ENCODE measurements around the gene SLC6A19.

SLC6A19 gene

DNA sequence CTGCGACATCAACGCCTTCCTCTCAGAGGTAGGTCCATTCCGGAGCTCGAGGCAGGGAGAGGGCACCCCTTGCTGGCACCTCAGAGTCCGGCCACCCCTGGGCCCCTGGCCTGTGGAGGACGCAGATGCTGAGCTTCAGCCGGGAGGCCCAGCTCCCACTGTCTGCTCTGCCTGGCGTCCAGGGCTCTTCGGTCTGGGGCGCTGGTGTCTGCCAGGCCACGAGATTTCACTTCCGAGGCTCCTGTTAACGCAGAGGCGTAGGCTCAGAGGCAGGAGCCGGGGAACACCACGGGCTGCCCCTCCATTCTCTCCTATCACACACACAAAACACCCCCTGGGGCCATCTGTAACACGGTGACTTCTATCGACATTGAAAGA, 15.5 kb downstream of the SLC6A19 start:
- Histone ChIP-seq H3K79me2 (ENCODE audit: control insufficient read depth, insufficient read depth, low read length) (no peaks in the 10 kb centered on the region), H3K4me1 (ENCODE audit: control insufficient read depth, low read depth, low read length) (no peaks in the 10 kb centered on the region), H3K18ac (ENCODE audit: low read length) (no peak overlapping the region), H4K8ac (ENCODE audit: low read depth, low read length) (no peak overlapping the region), H3K9ac (ENCODE audit: low read length) (no peak overlapping the region), H3K56ac (ENCODE audit: low read length) (no peak overlapping the region), H3K4ac (ENCODE audit: low read depth, low read length) (no peak overlapping the region), H2AK5ac (ENCODE audit: low read length) (no peak overlapping the region), H3K4me2 (ENCODE audit: low read length) (no peak overlapping the region), H2BK5ac (ENCODE audit: low read length) (no peak overlapping the region), H3K27ac (ENCODE audit: low read depth, low read length) (no peak overlapping the region), H3K36me3 (ENCODE audit: control insufficient read depth, insufficient read depth, low read length) (no peaks in the 10 kb centered on the region), H4K5ac (ENCODE audit: low read length) (no peak overlapping the region), H3K27me3 (ENCODE audit: insufficient read depth, low read length, poor library complexity) (no peaks in the 10 kb centered on the region), H2BK15ac (replicated peaks; ENCODE audit: low read depth) (no peak overlapping the region), H3K79me1 (ENCODE audit: low read length) (no peaks in the 10 kb centered on the region), H3K23ac (ENCODE audit: low read length) (no peak overlapping the region), H2BK120ac (ENCODE audit: low read depth, low read length) (no peak overlapping the region), H3K4me3 (ENCODE audit: low read length) (no peak overlapping the region)
- no peak for DNase-seq
- no CpG with 5 or more reads among the region's 18 CpGs for WGBS (ENCODE audit: extremely low coverage, insufficient coverage, low lambda C conversion rate)

- Histone ChIP-seq H3K4me3 (ENCODE audit: low read length) (no peak overlapping the region), H3K36me3 (ENCODE audit: control insufficient read depth, insufficient read depth, low read length) (no peaks in the 10 kb centered on the region), H3K56ac (ENCODE audit: low read length) (no peak overlapping the region), H3K27me3 (ENCODE audit: insufficient read depth, low read length, poor library complexity) (no peaks in the 10 kb centered on the region), H2AK5ac (ENCODE audit: low read length) (no peak overlapping the region), H2BK5ac (ENCODE audit: low read length) (no peak overlapping the region), H3K18ac (ENCODE audit: low read length) (no peak overlapping the region), H2BK15ac (replicated peaks; ENCODE audit: low read depth) (no peak overlapping the region), H3K4ac (ENCODE audit: low read depth, low read length) (no peak overlapping the region), H3K23ac (ENCODE audit: low read length) (no peak overlapping the region), H4K8ac (ENCODE audit: low read depth, low read length) (no peak overlapping the region), H4K5ac (ENCODE audit: low read length) (no peak overlapping the region), H3K79me2 (ENCODE audit: control insufficient read depth, insufficient read depth, low read length) (no peaks in the 10 kb centered on the region), H3K4me1 (ENCODE audit: control insufficient read depth, low read depth, low read length) (no peaks in the 10 kb centered on the region), H3K27ac (ENCODE audit: low read depth, low read length) (no peak overlapping the region), H3K4me2 (ENCODE audit: low read length) (no peak overlapping the region), H3K9ac (ENCODE audit: low read length) (no peak overlapping the region), H3K79me1 (ENCODE audit: low read length) (no peaks in the 10 kb centered on the region), H2BK120ac (ENCODE audit: low read depth, low read length) (no peak overlapping the region)
- WGBS (ENCODE audit: extremely low coverage, insufficient coverage, low lambda C conversion rate), result no CpG with 5 or more reads among the region's 24 CpGs
- peak; percentile 33 for DNase-seq
These were observed 16.3 kb downstream of the SLC6A19 start for GRCh38 chr5:1217596-1218206.

DNA sequence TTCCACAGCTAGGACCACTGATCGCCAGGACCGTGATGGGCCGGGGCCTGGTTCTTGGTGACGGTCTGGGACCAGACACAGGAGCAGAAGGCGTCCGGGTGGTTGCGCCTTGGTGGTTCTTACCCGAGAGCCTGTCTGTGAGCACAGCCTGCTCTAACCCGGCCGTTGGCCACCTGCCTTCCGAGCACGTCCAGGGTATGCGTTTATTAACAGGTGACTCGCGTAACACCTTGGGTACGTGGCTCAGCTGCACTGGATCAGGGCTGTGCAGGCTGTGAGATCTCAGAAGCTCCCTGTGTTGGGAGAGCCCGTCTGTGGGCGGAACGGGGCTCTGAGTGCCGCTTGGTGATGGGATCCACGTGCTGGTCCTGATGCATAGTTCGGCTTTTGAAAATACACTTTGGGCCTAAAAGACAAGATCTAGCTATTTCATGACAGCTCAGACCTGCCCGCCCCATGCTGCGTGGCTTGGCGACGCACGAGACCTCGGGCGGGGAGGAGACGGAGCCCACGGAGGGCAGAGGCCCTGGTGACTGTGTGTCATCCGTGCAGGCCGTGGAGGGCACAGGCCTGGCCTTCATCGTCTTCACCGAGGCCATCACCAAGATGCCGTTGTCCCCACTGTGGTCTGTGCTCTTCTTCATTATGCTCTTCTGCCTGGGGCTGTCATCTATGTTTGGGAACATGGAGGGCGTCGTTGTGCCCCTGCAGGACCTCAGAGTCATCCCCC, 17.1 kb downstream of the SLC6A19 start:
- WGBS (ENCODE audit: extremely low coverage, insufficient coverage, low lambda C conversion rate), result no CpG with 5 or more reads among the region's 38 CpGs
- no peak overlapping the region for H2BK120ac ChIP-seq (ENCODE audit: low read depth, low read length)
- no peak for DNase-seq
- H3K4me1 ChIP-seq (ENCODE audit: control insufficient read depth, low read depth, low read length), result no peaks in the 10 kb centered on the region
- H3K79me2 ChIP-seq (ENCODE audit: control insufficient read depth, insufficient read depth, low read length), result no peaks in the 10 kb centered on the region
- no peaks in the 10 kb centered on the region for H3K36me3 ChIP-seq (ENCODE audit: control insufficient read depth, insufficient read depth, low read length)
- no peak overlapping the region for H3K4me2 ChIP-seq (ENCODE audit: low read length)
- H3K4me3 ChIP-seq (ENCODE audit: low read length), result no peak overlapping the region
- H3K23ac ChIP-seq (ENCODE audit: low read length), result no peak overlapping the region
- no peak overlapping the region for H2AK5ac ChIP-seq (ENCODE audit: low read length)
- no peak overlapping the region for H3K18ac ChIP-seq (ENCODE audit: low read length)
- no peak overlapping the region for H3K56ac ChIP-seq (ENCODE audit: low read length)
- H4K8ac ChIP-seq (ENCODE audit: low read depth, low read length), result no peak overlapping the region
- H4K5ac ChIP-seq (ENCODE audit: low read length), result no peak overlapping the region
- no peaks in the 10 kb centered on the region for H3K79me1 ChIP-seq (ENCODE audit: low read length)
- no peak overlapping the region for H3K4ac ChIP-seq (ENCODE audit: low read depth, low read length)
- no peak overlapping the region for H3K27ac ChIP-seq (ENCODE audit: low read depth, low read length)
- no peak overlapping the region for H2BK15ac ChIP-seq (replicated peaks; ENCODE audit: low read depth)
- no peaks in the 10 kb centered on the region for H3K27me3 ChIP-seq (ENCODE audit: insufficient read depth, low read length, poor library complexity)
- H3K9ac ChIP-seq (ENCODE audit: low read length), result no peak overlapping the region
- no peak overlapping the region for H2BK5ac ChIP-seq (ENCODE audit: low read length)

DNA sequence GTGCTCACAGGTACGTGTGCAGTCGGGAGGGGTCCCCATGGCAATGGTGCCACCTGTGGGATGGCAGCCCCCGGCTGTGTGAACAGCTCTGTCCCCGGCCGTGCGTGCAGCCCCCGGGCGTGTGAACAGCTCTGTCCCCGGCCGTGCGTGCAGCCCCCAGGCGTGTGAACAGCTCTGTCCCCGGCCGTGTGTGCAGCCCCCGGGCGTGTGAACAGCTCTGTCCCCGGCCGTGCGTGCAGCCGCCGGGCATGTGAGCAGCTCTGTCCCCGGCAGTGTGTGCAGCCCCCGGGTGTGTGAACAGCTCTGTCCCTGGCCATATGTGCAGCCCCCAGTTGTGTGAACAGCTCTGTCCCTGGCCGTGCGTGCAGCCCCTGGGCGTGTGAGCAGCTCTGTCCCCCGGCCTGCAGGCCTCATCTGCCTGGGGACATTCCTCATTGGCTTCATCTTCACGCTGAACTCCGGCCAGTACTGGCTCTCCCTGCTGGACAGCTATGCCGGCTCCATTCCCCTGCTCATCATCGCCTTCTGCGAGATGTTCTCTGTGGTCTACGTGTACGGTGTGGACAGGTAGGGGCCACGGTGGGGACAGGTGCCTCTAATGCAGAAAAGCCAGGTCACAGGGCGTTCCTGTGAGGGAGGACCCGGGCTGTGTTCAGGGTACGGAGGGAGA, 17.8 kb downstream of the SLC6A19 start:
- no peak overlapping the region for H4K5ac ChIP-seq (ENCODE audit: low read length)
- WGBS (ENCODE audit: extremely low coverage, insufficient coverage, low lambda C conversion rate), result no CpG with 5 or more reads among the region's 38 CpGs
- no peak overlapping the region for H3K27ac ChIP-seq (ENCODE audit: low read depth, low read length)
- H4K8ac ChIP-seq (ENCODE audit: low read depth, low read length), result no peak overlapping the region
- H3K36me3 ChIP-seq (ENCODE audit: control insufficient read depth, insufficient read depth, low read length), result no peaks in the 10 kb centered on the region
- no peak overlapping the region for H3K4me3 ChIP-seq (ENCODE audit: low read length)
- H3K23ac ChIP-seq (ENCODE audit: low read length), result no peak overlapping the region
- no peak for DNase-seq
- H3K79me1 ChIP-seq (ENCODE audit: low read length), result no peaks in the 10 kb centered on the region
- H3K56ac ChIP-seq (ENCODE audit: low read length), result no peak overlapping the region
- no peak overlapping the region for H3K4ac ChIP-seq (ENCODE audit: low read depth, low read length)
- no peak overlapping the region for H2AK5ac ChIP-seq (ENCODE audit: low read length)
- H3K4me2 ChIP-seq (ENCODE audit: low read length), result no peak overlapping the region
- no peak overlapping the region for H2BK120ac ChIP-seq (ENCODE audit: low read depth, low read length)
- no peak overlapping the region for H3K9ac ChIP-seq (ENCODE audit: low read length)
- H3K4me1 ChIP-seq (ENCODE audit: control insufficient read depth, low read depth, low read length), result no peaks in the 10 kb centered on the region
- H3K18ac ChIP-seq (ENCODE audit: low read length), result no peak overlapping the region
- no peaks in the 10 kb centered on the region for H3K27me3 ChIP-seq (ENCODE audit: insufficient read depth, low read length, poor library complexity)
- H2BK15ac ChIP-seq (replicated peaks; ENCODE audit: low read depth), result no peak overlapping the region
- no peak overlapping the region for H2BK5ac ChIP-seq (ENCODE audit: low read length)
- no peaks in the 10 kb centered on the region for H3K79me2 ChIP-seq (ENCODE audit: control insufficient read depth, insufficient read depth, low read length)

GRCh38 chr5:1219768-1220100, 18.3 kb downstream of the SLC6A19 start:
- no peaks in the 10 kb centered on the region for H3K79me2 ChIP-seq (ENCODE audit: control insufficient read depth, insufficient read depth, low read length)
- no peaks in the 10 kb centered on the region for H3K4me1 ChIP-seq (ENCODE audit: control insufficient read depth, low read depth, low read length)
- no peaks in the 10 kb centered on the region for H3K27me3 ChIP-seq (ENCODE audit: insufficient read depth, low read length, poor library complexity)
- H3K23ac ChIP-seq (ENCODE audit: low read length), result no peak overlapping the region
- H3K4ac ChIP-seq (ENCODE audit: low read depth, low read length), result no peak overlapping the region
- no peak overlapping the region for H3K56ac ChIP-seq (ENCODE audit: low read length)
- no peak overlapping the region for H2AK5ac ChIP-seq (ENCODE audit: low read length)
- DNase-seq, result no peak
- no peaks in the 10 kb centered on the region for H3K79me1 ChIP-seq (ENCODE audit: low read length)
- no peak overlapping the region for H2BK120ac ChIP-seq (ENCODE audit: low read depth, low read length)
- no CpG with 5 or more reads among the region's 11 CpGs for WGBS (ENCODE audit: extremely low coverage, insufficient coverage, low lambda C conversion rate)
- no peak overlapping the region for H3K9ac ChIP-seq (ENCODE audit: low read length)
- H2BK15ac ChIP-seq (replicated peaks; ENCODE audit: low read depth), result no peak overlapping the region
- no peak overlapping the region for H2BK5ac ChIP-seq (ENCODE audit: low read length)
- H4K5ac ChIP-seq (ENCODE audit: low read length), result no peak overlapping the region
- no peak overlapping the region for H3K27ac ChIP-seq (ENCODE audit: low read depth, low read length)
- no peak overlapping the region for H3K4me2 ChIP-seq (ENCODE audit: low read length)
- H3K18ac ChIP-seq (ENCODE audit: low read length), result no peak overlapping the region
- H4K8ac ChIP-seq (ENCODE audit: low read depth, low read length), result no peak overlapping the region
- H3K4me3 ChIP-seq (ENCODE audit: low read length), result no peak overlapping the region
- H3K36me3 ChIP-seq (ENCODE audit: control insufficient read depth, insufficient read depth, low read length), result no peaks in the 10 kb centered on the region

Measured in mesendoderm (in vitro differentiated cells).